Activated naive CD8-positive, alpha-beta T cell treated with anti-CD3 and anti-CD28 coated beads for 36 hours (primary cell): ENCODE measurements around the gene ARRDC5. TPM values are rescaled to one million over a fixed set of nuclear protein-coding genes. Genes with fewer than 3 reads are reported as not detected.
"Not testable (repeated sequence)": the region's sequence is repeated elsewhere in the genome, so short reads cannot be mapped to it uniquely, and the experiment has no call there.

Experiments used
- DNase-seq: peaks from one replicate; pipeline ENCODE4 v3.0.0; 2021
- H3K27ac Mint-ChIP-seq: one replicate; pipeline ENCODE4 v1.8.0; 2022; ENCODE audit warnings: mild to moderate bottlenecking, moderate library complexity, mixed read lengths
- H3K27me3 Mint-ChIP-seq: one replicate; pipeline ENCODE4 v1.8.0; 2022; ENCODE audit warnings: mild to moderate bottlenecking, mixed read lengths
- H3K36me3 Mint-ChIP-seq: one replicate; pipeline ENCODE4 v1.8.0; 2021; ENCODE audit warnings: mild to moderate bottlenecking, mixed read lengths
- H3K4me1 Mint-ChIP-seq: one replicate; pipeline ENCODE4 v1.8.0; 2021; ENCODE audit warnings: mixed read lengths
- H3K4me3 Mint-ChIP-seq: one replicate; pipeline ENCODE4 v1.8.0; 2022; ENCODE audit warnings: mild to moderate bottlenecking, moderate library complexity, mixed read lengths
- H3K9me3 Mint-ChIP-seq: one replicate; pipeline ENCODE4 v1.8.0; 2022; ENCODE audit warnings: mixed read lengths
- total RNA-seq, 2 experiments: library from RNA; stranded (reverse); gene quantifications; one replicate each; pipeline ENCODE4 v1.2.3, GENCODE V29; 2021

ARRDC5 gene
- total RNA-seq, 2 experiments from 2014 or later, result 0.12 TPM; not detected in 1

GRCh38 chr19:4867534-4868285 lies 35.0 kb downstream of the ARRDC5 start, which contains the start of gene PLIN3:
TSS of gene PLIN3 (minus strand) at chr19:4867667. CDS start at chr19:4861394, 6,273 bp downstream.
- DNase-seq, result peak; percentile 88
- Mint-ChIP-seq H3K36me3 (no peaks in the 10 kb centered on the region), H3K4me3 (peak within 1 kb of the TSS; percentile 75), H3K4me1 (peaks cover 15% of the 10 kb centered on the region), H3K9me3 (no peaks in the 10 kb centered on the region), H3K27ac (peak within 1 kb of the TSS; percentile 51), H3K27me3 (no peaks in the 10 kb centered on the region)

GRCh38 chr19:4866595-4867424 lies 35.9 kb downstream of the ARRDC5 start:
- peaks cover 12% of the 10 kb centered on the region for H3K4me1 Mint-ChIP-seq
- peak; percentile 59 for DNase-seq
- H3K36me3 Mint-ChIP-seq, result no peaks in the 10 kb centered on the region
- no peaks in the 10 kb centered on the region for H3K27me3 Mint-ChIP-seq
- no peaks in the 10 kb centered on the region for H3K9me3 Mint-ChIP-seq
- peak overlapping the region; percentile 75 for H3K4me3 Mint-ChIP-seq
- H3K27ac Mint-ChIP-seq, result peak overlapping the region; percentile 51

- Mint-ChIP-seq H3K27me3 (no peaks in the 10 kb centered on the region), H3K4me1 (no peaks in the 10 kb centered on the region), H3K9me3 (no peaks in the 10 kb centered on the region), H3K4me3 (no peak overlapping the region), H3K36me3 (no peaks in the 10 kb centered on the region), H3K27ac (no peak overlapping the region)
- DNase-seq, result no peak
Observed at GRCh38 chr19:4861147-4861546, 41.5 kb downstream of the ARRDC5 start.

GRCh38 chr19:4859697-4860096 lies 43.0 kb downstream of the ARRDC5 start:
- Mint-ChIP-seq H3K27me3 (no peaks in the 10 kb centered on the region), H3K36me3 (no peaks in the 10 kb centered on the region), H3K27ac (no peak overlapping the region), H3K9me3 (no peaks in the 10 kb centered on the region), H3K4me3 (no peak overlapping the region), H3K4me1 (no peaks in the 10 kb centered on the region)
- no peak for DNase-seq

GRCh38 chr19:4856468-4856867 lies 46.2 kb downstream of the ARRDC5 start:
- H3K27me3 Mint-ChIP-seq, result not testable (repeated sequence)

GRCh38 chr19:4853506-4853905 lies 49.2 kb downstream of the ARRDC5 start:
- H3K9me3 Mint-ChIP-seq, H3K36me3 Mint-ChIP-seq, H3K4me3 Mint-ChIP-seq, DNase-seq, H3K4me1 Mint-ChIP-seq, H3K27me3 Mint-ChIP-seq, H3K27ac Mint-ChIP-seq: not testable (repeated sequence)

More at GRCh38 chr19:4856468-4856867, 46.2 kb downstream of the ARRDC5 start:
- not testable (repeated sequence) for H3K9me3 Mint-ChIP-seq, H3K4me1 Mint-ChIP-seq, H3K4me3 Mint-ChIP-seq, H3K27ac Mint-ChIP-seq, H3K36me3 Mint-ChIP-seq, DNase-seq

GRCh38 chr19:4852484-4852883 lies 50.2 kb downstream of the ARRDC5 start:
- no peak overlapping the region for H3K27ac Mint-ChIP-seq
- no peaks in the 10 kb centered on the region for H3K9me3 Mint-ChIP-seq
- H3K4me3 Mint-ChIP-seq, result no peak overlapping the region
- H3K4me1 Mint-ChIP-seq, result peaks cover 3% of the 10 kb centered on the region
- H3K36me3 Mint-ChIP-seq, result peaks cover 3% of the 10 kb centered on the region
- no peaks in the 10 kb centered on the region for H3K27me3 Mint-ChIP-seq
- no peak for DNase-seq

DNA sequence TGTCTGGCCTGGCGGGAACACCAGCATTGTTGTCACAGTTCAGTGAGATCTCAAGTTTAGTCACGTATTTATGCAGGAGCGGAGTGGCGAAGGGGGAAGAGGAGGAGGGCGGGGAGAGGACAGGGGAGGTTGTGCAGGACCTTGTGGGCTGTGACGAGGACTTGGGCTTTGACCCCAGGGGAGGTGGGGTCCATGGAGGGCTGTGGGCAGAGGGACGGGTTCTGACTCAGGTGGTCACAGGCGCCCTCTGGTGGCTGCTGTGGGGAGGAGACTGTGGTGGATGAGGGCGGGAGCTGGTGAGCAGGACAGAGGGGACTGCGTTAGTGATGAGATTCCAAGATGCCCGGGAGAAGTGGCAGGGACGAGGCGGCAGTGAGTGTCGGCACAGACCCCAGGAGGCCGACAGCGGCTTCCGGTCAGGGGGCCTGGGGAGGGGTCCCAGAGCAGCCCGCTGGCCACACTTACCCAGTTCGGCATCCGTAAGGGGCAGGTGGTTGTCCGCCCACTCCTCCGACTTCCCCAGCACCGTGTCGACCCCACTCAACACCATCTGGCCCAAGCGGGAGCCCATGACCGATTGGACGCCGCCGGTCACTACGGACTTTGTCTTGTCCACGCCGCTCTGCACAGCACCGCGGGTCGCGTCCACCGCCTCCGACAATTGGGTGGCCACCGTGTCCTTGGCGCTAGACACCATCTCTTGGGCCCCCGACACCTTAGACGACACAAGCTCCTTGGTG lies 51.0 kb downstream of the ARRDC5 start:
- peaks cover 3% of the 10 kb centered on the region for H3K4me1 Mint-ChIP-seq
- no peak overlapping the region for H3K27ac Mint-ChIP-seq
- peaks cover 3% of the 10 kb centered on the region for H3K36me3 Mint-ChIP-seq
- peak; percentile 77 for DNase-seq
- H3K9me3 Mint-ChIP-seq, result no peaks in the 10 kb centered on the region
- no peaks in the 10 kb centered on the region for H3K27me3 Mint-ChIP-seq
- H3K4me3 Mint-ChIP-seq, result no peak overlapping the region

- peaks cover 3% of the 10 kb centered on the region for H3K4me1 Mint-ChIP-seq
- H3K36me3 Mint-ChIP-seq, result peaks cover 3% of the 10 kb centered on the region
- H3K27me3 Mint-ChIP-seq, result no peaks in the 10 kb centered on the region
- H3K27ac Mint-ChIP-seq, result no peak overlapping the region
- no peak for DNase-seq
- no peak overlapping the region for H3K4me3 Mint-ChIP-seq
- no peaks in the 10 kb centered on the region for H3K9me3 Mint-ChIP-seq
Observed at GRCh38 chr19:4849019-4849418, 53.7 kb downstream of the ARRDC5 start.

- DNase-seq, result no peak
- peaks cover 3% of the 10 kb centered on the region for H3K4me1 Mint-ChIP-seq
- no peaks in the 10 kb centered on the region for H3K27me3 Mint-ChIP-seq
- H3K27ac Mint-ChIP-seq, result no peak overlapping the region
- no peaks in the 10 kb centered on the region for H3K9me3 Mint-ChIP-seq
- H3K4me3 Mint-ChIP-seq, result no peak overlapping the region
- H3K36me3 Mint-ChIP-seq, result peaks cover 3% of the 10 kb centered on the region
Observed at GRCh38 chr19:4847190-4847973, 55.3 kb downstream of the ARRDC5 start.

DNA sequence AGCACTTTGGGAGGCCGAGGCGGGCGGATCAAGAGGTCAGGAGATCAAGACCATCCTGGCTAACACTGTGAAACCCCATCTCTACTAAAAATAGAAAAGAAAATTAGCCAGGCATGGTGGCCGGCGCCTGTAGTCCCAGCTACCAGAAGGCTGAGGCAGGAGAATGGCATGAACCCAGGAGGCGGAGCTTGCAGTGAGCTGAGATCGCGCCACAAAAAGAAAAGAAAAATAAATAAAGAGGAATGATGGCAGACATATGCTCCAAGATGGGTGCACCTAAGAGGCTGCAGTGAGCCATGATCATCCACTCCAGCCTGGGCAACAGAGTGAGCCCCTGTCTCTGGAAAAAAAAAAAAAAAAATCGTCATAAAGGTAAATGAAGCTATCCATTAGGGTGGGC lies 56.7 kb downstream of the ARRDC5 start:
- not testable (repeated sequence) for H3K36me3 Mint-ChIP-seq, DNase-seq, H3K4me1 Mint-ChIP-seq, H3K9me3 Mint-ChIP-seq, H3K27ac Mint-ChIP-seq, H3K27me3 Mint-ChIP-seq, H3K4me3 Mint-ChIP-seq

GRCh38 chr19:4844348-4845179 lies 58.1 kb downstream of the ARRDC5 start:
- Mint-ChIP-seq H3K9me3 (no peaks in the 10 kb centered on the region), H3K4me1 (no peaks in the 10 kb centered on the region), H3K4me3 (no peak overlapping the region), H3K27ac (no peak overlapping the region), H3K36me3 (peaks cover 5% of the 10 kb centered on the region), H3K27me3 (no peaks in the 10 kb centered on the region)
- DNase-seq, result no peak

GRCh38 chr19:4843647-4843965 lies 59.1 kb downstream of the ARRDC5 start:
- Mint-ChIP-seq H3K9me3 (no peaks in the 10 kb centered on the region), H3K27ac (no peak overlapping the region), H3K4me3 (no peak overlapping the region), H3K4me1 (no peaks in the 10 kb centered on the region), H3K36me3 (peaks cover 5% of the 10 kb centered on the region), H3K27me3 (no peaks in the 10 kb centered on the region)
- no peak for DNase-seq
